Aorta (tissue), 5 donors: ENCODE results near the gene CPSF4. TPM values are rescaled to one million over a fixed set of nuclear protein-coding genes. Genes with fewer than 3 reads are reported as not detected.
"Not testable (repeated sequence)": the region's sequence is repeated elsewhere in the genome, so short reads cannot be mapped to it uniquely, and the experiment has no call there.

Experiments used
- ATAC-seq: fragments of 200-7000 bp; cut with Tn5 transposase; one replicate; pipeline ENCODE4 v1.9.1; 2022; ENCODE audit warnings: moderate library complexity; ENCODE audit not compliant: low FRiP score
- DNase-seq, 2 donors: peaks; one replicate each; pipeline ENCODE4 v3.0.0-alpha.2; 2020
- H3K27ac ChIP-seq, 2 donors: one replicate each; pipeline ENCODE4 v1.5.1; 2013; ENCODE audit warnings: low read length in 2 of 2, mild to moderate bottlenecking in 2 of 2, moderate library complexity in 2 of 2, control low read depth in 1 of 2, inconsistent platforms in 1 of 2, low read depth in 1 of 2
- H3K27me3 ChIP-seq, 2 donors: one replicate each; pipeline ENCODE4 v1.6.1; 2013; ENCODE audit warnings: control low read depth in 1 of 2, low read length in 1 of 2, mild to moderate bottlenecking in 1 of 2, moderate library complexity in 1 of 2; ENCODE audit not compliant: insufficient read depth in 2 of 2, control insufficient read depth in 1 of 2
- H3K36me3 ChIP-seq, 2 donors: one replicate each; pipeline ENCODE4 v1.6.1; 2013; ENCODE audit warnings: control low read depth in 1 of 2, low read length in 1 of 2, mild to moderate bottlenecking in 1 of 2; ENCODE audit not compliant: insufficient read depth in 2 of 2, control insufficient read depth in 1 of 2
- H3K4me1 ChIP-seq, 2 donors: one replicate each; pipeline ENCODE4 v1.6.1; 2013; ENCODE audit warnings: low read length in 2 of 2, control low read depth in 1 of 2, mild to moderate bottlenecking in 1 of 2, moderate library complexity in 1 of 2; ENCODE audit not compliant: insufficient read depth in 2 of 2, control insufficient read depth in 1 of 2
- H3K4me3 ChIP-seq, 2 donors: one replicate each; pipeline ENCODE4 v1.5.1; 2013; ENCODE audit warnings: low read length in 2 of 2, control low read depth in 1 of 2, mild to moderate bottlenecking in 1 of 2
- H3K9me3 ChIP-seq: one replicate; pipeline ENCODE4 v1.6.1; 2013; ENCODE audit warnings: mild to moderate bottlenecking, low read length; ENCODE audit not compliant: control insufficient read depth
- WGBS, 2 donors: extraction: QIAGEN DNeasy Blood & Tissue Kit; methylation state at CpG; one replicate each; pipeline ENCODE4 v1.1.7; 2013; 5-methylcytosine and 5-hydroxymethylcytosine counted together
- intact Hi-C, 2 donors: fragments of 100-400 bp; cut with DNase I; formaldehyde crosslinking; loops; one replicate each; pipeline versions ENCODE4 v1.14.2 to v1.15.0; 2022
- polyA plus RNA-seq, 2 donors: library from polyadenylated mRNA; stranded (reverse); fragments of 200-250 nt; gene quantifications; one replicate each; pipeline ENCODE4 v1.2.3, GENCODE V29; 2013
- total RNA-seq, 2 donors: library from RNA; stranded (reverse); fragmentation: NEBNext Ultra II Directional; extraction: Animal tissue kit (Norgen Biotek cat#: 25700); gene quantifications; one replicate each; pipeline ENCODE4 v1.2.1, GENCODE V29; 2021
- donor health status: healthy with polysubstance abuse.
- donor health status: Bipolar disorder and iron deficiency.
- donor health status: DM: no; HTN: no; CAD: no.
- donor health status: DM: no; HTN: no; CAD: no.
- donor health status: DM: yes; HTN: yes; CAD: no.

Gene CPSF4
- total and polyA plus RNA-seq, 4 donors: 24.2 to 48.9 (median 32.0) TPM

- Histone ChIP-seq H3K27ac (peak within 1 kb of the TSS; percentile 64 to 83), H3K9me3 (no peaks in the 10 kb centered on the region), H3K36me3 (peaks cover 0 to 2% of the 10 kb centered on the region in 2 donors), H3K4me1 (no peaks in the 10 kb centered on the region), H3K27me3 (no peaks in the 10 kb centered on the region), H3K4me3 (peak within 1 kb of the TSS; percentile 76 to 91)
- intact Hi-C loops: loop anchor here (5.0 kb wide), 1 partner anchor 52 kb away; the partner anchor contains the start of gene FAM200A (in 2 of the 2)
- ATAC-seq: peak; percentile 83
- peak; percentile 95 to 98 for DNase-seq
- 0% methylated on average over 68 of the region's 68 CpGs for WGBS, 2 donors
Observed at GRCh38 chr7:99499721-99500636, 61.2 kb downstream of the CPSF4 start, which contains the start of gene ZNF394. TSS of gene ZNF394 (minus strand) at chr7:99500281. CDS start at chr7:99500093, 188 bp downstream.

GRCh38 chr7:99500637-99501009 lies 61.9 kb downstream of the CPSF4 start:
- ATAC-seq (no peak), DNase-seq (peak in 1 of 2 donors; percentile 62)
- Histone ChIP-seq H3K9me3 (no peaks in the 10 kb centered on the region), H3K4me1 (no peaks in the 10 kb centered on the region), H3K27ac (peak overlapping the region in 1 of 2 donors; percentile 83), H3K36me3 (peaks cover 0 to 2% of the 10 kb centered on the region in 2 donors), H3K4me3 (peak overlapping the region; percentile 76 to 91), H3K27me3 (no peaks in the 10 kb centered on the region)
- intact Hi-C loops: loop anchor here (5.0 kb wide), 1 partner anchor 52 kb away; the partner anchor contains the start of gene FAM200A (in 2 of the 2)
- 43 to 47% methylated on average over 16 of the region's 16 CpGs for WGBS, 2 donors

GRCh38 chr7:99501236-99501635 lies 62.5 kb downstream of the CPSF4 start:
- peak in 1 of 2 donors; percentile 60 for DNase-seq
- 90 to 93% methylated on average over 12 of the region's 12 CpGs for WGBS, 2 donors
- H3K27ac ChIP-seq, H3K4me1 ChIP-seq, H3K9me3 ChIP-seq, H3K4me3 ChIP-seq, H3K27me3 ChIP-seq, H3K36me3 ChIP-seq, ATAC-seq: not testable (repeated sequence)
- intact Hi-C loops: loop anchor here (5.0 kb wide), 1 partner anchor 51 kb away; the partner anchor contains the start of gene FAM200A (in 2 of the 2)

DNA sequence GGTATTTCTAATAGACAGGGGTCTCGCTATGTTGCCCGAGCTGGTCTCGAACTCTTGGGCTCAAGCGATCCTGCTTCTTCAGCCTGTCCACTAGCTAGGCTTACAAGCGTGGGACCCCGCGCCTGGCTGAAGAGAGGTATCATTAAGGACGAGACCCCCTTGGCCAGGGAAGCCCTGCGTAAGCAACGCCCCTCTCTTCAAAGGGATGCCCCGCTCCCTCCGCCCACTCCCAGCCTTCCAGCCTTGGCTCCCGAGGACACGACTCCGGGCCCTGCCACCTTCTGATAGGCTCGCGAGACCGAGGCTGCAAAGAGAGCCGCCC lies 65.5 kb downstream of the CPSF4 start:
- DNase-seq (no peak), ATAC-seq (peak; percentile 97)
- peak overlapping the region in 1 of 2 donors; percentile 73 for H3K4me3 ChIP-seq
- H3K36me3 ChIP-seq: no peaks in the 10 kb centered on the region
- peaks cover 0 to 3% of the 10 kb centered on the region in 2 donors for H3K4me1 ChIP-seq
- no peaks in the 10 kb centered on the region for H3K9me3 ChIP-seq
- H3K27ac ChIP-seq: peak overlapping the region in 1 of 2 donors; percentile 41
- no peaks in the 10 kb centered on the region for H3K27me3 ChIP-seq
- intact Hi-C loops: loop anchor here (5.0 kb wide), 1 partner anchor 48 kb away; the partner anchor contains the start of gene FAM200A (in 2 of the 2)
- WGBS, 2 donors: 9 to 10% methylated on average over 19 of the region's 19 CpGs

DNA sequence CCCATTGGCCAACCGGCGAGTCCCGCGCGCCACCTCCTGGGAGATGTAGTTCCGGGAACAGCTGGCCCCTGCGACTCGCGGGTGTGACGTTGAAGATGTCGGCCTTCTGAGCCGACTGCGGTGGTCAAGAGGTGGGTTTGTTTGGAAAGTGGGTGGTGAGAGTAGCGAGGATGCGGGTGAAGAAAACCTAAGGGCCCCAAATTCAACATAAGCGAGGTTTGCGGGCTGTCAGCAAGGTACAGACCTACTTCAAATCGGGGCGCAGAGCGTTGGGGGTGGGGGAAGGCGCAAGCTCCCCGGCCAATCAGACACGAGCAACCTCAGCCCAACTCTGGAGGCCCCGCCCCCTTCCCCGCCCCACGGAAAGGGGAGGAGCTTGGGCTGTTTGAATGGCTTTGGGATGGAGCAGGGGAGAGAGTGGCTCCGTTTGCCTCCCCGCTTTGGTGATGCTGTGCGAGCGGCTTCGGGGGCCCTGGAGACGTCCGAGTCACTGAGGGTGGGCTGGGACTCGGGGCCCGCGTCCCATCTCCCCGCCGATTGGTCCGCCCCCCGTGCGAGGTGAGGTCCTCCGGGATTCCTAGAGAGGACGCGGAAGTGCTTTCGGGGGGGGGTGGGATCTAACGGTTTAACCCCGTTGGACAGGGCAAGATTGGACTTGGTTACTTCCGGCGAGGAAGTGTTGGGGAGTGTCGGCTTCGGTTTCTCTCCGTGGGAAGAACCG lies 66.0 kb downstream of the CPSF4 start, which contains the start of gene ZKSCAN5:
TSS of gene ZKSCAN5 (plus strand) at position 60 of the 721 bp plus-strand sequence. CDS start 1,383 bp downstream, outside the sequence.
- ATAC-seq (peak; percentile 97), DNase-seq (peak; percentile 99 to 100)
- intact Hi-C loops: loop anchor here (5.0 kb wide), 1 partner anchor 48 kb away; the partner anchor contains the start of gene FAM200A (in 2 of the 2)
- H3K4me1 ChIP-seq: peaks cover 0 to 3% of the 10 kb centered on the region in 2 donors
- H3K4me3 ChIP-seq: peak within 1 kb of the TSS; percentile 73 to 84
- H3K27me3 ChIP-seq: no peaks in the 10 kb centered on the region
- H3K36me3 ChIP-seq: no peaks in the 10 kb centered on the region
- H3K27ac ChIP-seq: peak within 1 kb of the TSS in 1 of 2 donors; percentile 79
- H3K9me3 ChIP-seq: no peaks in the 10 kb centered on the region
- 0% methylated on average over 53 of the region's 53 CpGs for WGBS, 2 donors

- Histone ChIP-seq H3K4me3 (peak overlapping the region; percentile 73 to 84), H3K27me3 (no peaks in the 10 kb centered on the region), H3K9me3 (no peaks in the 10 kb centered on the region), H3K4me1 (peaks cover 0 to 3% of the 10 kb centered on the region in 2 donors), H3K36me3 (no peaks in the 10 kb centered on the region), H3K27ac (peak overlapping the region in 1 of 2 donors; percentile 35)
- DNase-seq: no peak
- no peak for ATAC-seq
- WGBS, 2 donors: 2% methylated on average over 9 to 11 of the region's 11 CpGs
- intact Hi-C loops: no loop called here
Observed at GRCh38 chr7:99505324-99505662, 66.5 kb downstream of the CPSF4 start.

Other genes starting within 250 kb of the CPSF4 start
- gene KPNA7, start 230.8 kb upstream of the CPSF4 start, total RNA-seq: not detected
- not detected for gene KPNA7, start 230.8 kb upstream of the CPSF4 start, polyA plus RNA-seq
- gene MYH16, start 166.1 kb upstream of the CPSF4 start, total RNA-seq: under 1 TPM in 1 of 2 donors, not detected in 1; 0.29 TPM
- not detected for gene MYH16, start 166.1 kb upstream of the CPSF4 start, polyA plus RNA-seq
- gene ARPC1A, start 113.0 kb upstream of the CPSF4 start, total RNA-seq: 100 to 1,000 TPM in 1 of 2 donors, 10 to 100 TPM in 1; 99.9 to 106 TPM
- 100 to 1,000 TPM in 1 of 2 donors, 10 to 100 TPM in 1; 95.1 to 227 TPM for gene ARPC1A, start 113.0 kb upstream of the CPSF4 start, polyA plus RNA-seq
- 100 to 1,000 TPM; 134 to 172 TPM for gene ARPC1B, start 64.2 kb upstream of the CPSF4 start, total RNA-seq
- gene ARPC1B, start 64.2 kb upstream of the CPSF4 start, polyA plus RNA-seq: 100 to 1,000 TPM; 153 to 262 TPM
- gene PDAP1, start 30.3 kb upstream of the CPSF4 start, total RNA-seq: 10 to 100 TPM; 74.8 to 94.9 TPM
- 100 to 1,000 TPM; 174 to 223 TPM for gene PDAP1, start 30.3 kb upstream of the CPSF4 start, polyA plus RNA-seq
- gene BUD31, start 30.0 kb upstream of the CPSF4 start, total RNA-seq: 10 to 100 TPM; 53.5 to 57.0 TPM
- gene BUD31, start 30.0 kb upstream of the CPSF4 start, polyA plus RNA-seq: 100 to 1,000 TPM in 1 of 2 donors, 10 to 100 TPM in 1; 89.1 to 135 TPM
- 1 to 10 TPM; 5.4 to 6.0 TPM for gene PTCD1, start 145 bp upstream of the CPSF4 start, total RNA-seq
- 1 to 10 TPM in 1 of 2 donors, under 1 TPM in 1; 0.63 to 5.5 TPM for gene PTCD1, start 145 bp upstream of the CPSF4 start, polyA plus RNA-seq
- 100 to 1,000 TPM; 118 to 128 TPM for gene ATP5MF, start 27.2 kb downstream of the CPSF4 start, total RNA-seq
- gene ATP5MF, start 27.2 kb downstream of the CPSF4 start, polyA plus RNA-seq: 100 to 1,000 TPM; 457 to 973 TPM
- gene ZNF789, start 33.9 kb downstream of the CPSF4 start, total RNA-seq: 10 to 100 TPM; 10.5 to 18.2 TPM
- gene ZNF789, start 33.9 kb downstream of the CPSF4 start, polyA plus RNA-seq: 10 to 100 TPM in 1 of 2 donors, 1 to 10 TPM in 1; 3.6 to 14.7 TPM
- gene ZNF394, start 61.3 kb downstream of the CPSF4 start, total RNA-seq: 10 to 100 TPM; 29.1 to 32.1 TPM
- 10 to 100 TPM; 14.9 to 32.3 TPM for gene ZNF394, start 61.3 kb downstream of the CPSF4 start, polyA plus RNA-seq
- 1 to 10 TPM; 7.8 to 8.9 TPM for gene ZKSCAN5, start 65.7 kb downstream of the CPSF4 start, total RNA-seq
- gene ZKSCAN5, start 65.7 kb downstream of the CPSF4 start, polyA plus RNA-seq: 1 to 10 TPM; 2.1 to 4.1 TPM
- 1 to 10 TPM; 3.0 to 5.9 TPM for gene FAM200A, start 113.2 kb downstream of the CPSF4 start, total RNA-seq
- 1 to 10 TPM; 2.3 to 3.2 TPM for gene FAM200A, start 113.2 kb downstream of the CPSF4 start, polyA plus RNA-seq
- 10 to 100 TPM; 78.9 to 93.1 TPM for gene ZNF655, start 119.7 kb downstream of the CPSF4 start, total RNA-seq
- gene ZNF655, start 119.7 kb downstream of the CPSF4 start, polyA plus RNA-seq: 10 to 100 TPM; 47.7 to 52.3 TPM
- gene TMEM225B, start 159.3 kb downstream of the CPSF4 start, total RNA-seq: 1 to 10 TPM in 1 of 2 donors, under 1 TPM in 1; 0.52 to 1.7 TPM
- 1 to 10 TPM in 1 of 2 donors, under 1 TPM in 1; 0.63 to 1.3 TPM for gene TMEM225B, start 159.3 kb downstream of the CPSF4 start, polyA plus RNA-seq
- 10 to 100 TPM; 16.2 to 22.5 TPM for gene ZSCAN25, start 178.0 kb downstream of the CPSF4 start, total RNA-seq
- 1 to 10 TPM; 2.1 to 7.4 TPM for gene ZSCAN25, start 178.0 kb downstream of the CPSF4 start, polyA plus RNA-seq
- 1 to 10 TPM in 1 of 2 donors, not detected in 1; 3.4 TPM for gene CYP3A5, start 241.1 kb downstream of the CPSF4 start, total RNA-seq
- gene CYP3A5, start 241.1 kb downstream of the CPSF4 start, polyA plus RNA-seq: 10 to 100 TPM in 1 of 2 donors, under 1 TPM in 1; 0.61 to 24.3 TPM